T47D (cell line): ENCODE measurements around the gene SERPINF2.
"Not testable (repeated sequence)": the region's sequence is repeated elsewhere in the genome, so short reads cannot be mapped to it uniquely, and the experiment has no call there.

Source experiments
- DNase-seq, 2 experiments: peaks; one replicate each; pipeline versions ENCODE4 v3.0.0 to v3.0.0-alpha.2; 2011 to 2012; ENCODE audit warnings: low read depth in 1 of 2, low spot score in 1 of 2
- JUND ChIP-seq: IDR thresholded peaks from 2 replicates; pipeline ENCODE4 v1.6.1; 2012; ENCODE audit warnings: low read depth
- in situ Hi-C: cut with HindIII; loops from 2 replicates; pipeline ENCODE4 v1.10.0; 2016; ENCODE audit warnings: low sequenced_read_pairs, low pct_unique_long_range_greater_than_20kb

Gene SERPINF2

DNA sequence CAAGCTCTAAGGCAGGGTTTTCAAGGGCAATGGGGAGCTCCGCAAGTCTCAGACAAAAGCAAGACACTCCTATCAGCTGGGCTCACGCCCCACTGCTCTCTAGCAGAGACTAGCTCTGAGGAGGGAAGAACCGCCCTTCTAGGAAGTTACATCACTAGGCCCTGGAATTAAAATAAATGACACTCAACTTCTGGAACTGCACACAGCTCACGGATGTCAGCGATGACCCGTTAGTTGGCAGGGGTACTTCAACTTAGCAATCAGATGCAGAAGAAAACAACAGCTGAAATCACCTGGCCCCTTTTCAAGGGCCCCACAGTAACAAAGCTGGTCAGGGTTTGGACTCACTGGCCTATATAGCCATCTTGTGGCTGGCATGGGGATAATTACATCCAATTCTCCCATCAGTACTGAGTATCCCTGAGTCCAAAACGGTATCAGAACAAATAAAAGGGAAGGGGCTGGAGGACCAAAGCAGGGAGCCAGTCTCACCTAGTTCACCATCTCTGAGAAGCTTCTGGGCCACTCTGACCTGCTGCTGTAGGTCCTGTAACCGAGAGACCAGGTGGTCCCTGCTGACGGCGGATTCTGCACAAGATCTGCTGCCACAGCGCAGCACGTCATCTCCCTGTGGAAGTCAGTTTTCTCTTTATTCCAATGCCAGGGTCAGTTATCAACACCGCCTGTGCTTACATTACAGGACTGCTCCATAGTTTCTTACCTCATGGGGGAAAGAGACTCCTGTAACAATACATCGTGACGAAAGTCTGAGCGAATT, 41.4 kb downstream of the SERPINF2 start:
- in situ Hi-C loops: no loop called here
- peak; percentile 52 to 66 for DNase-seq
- no peak for TF ChIP-seq JUND

DNA sequence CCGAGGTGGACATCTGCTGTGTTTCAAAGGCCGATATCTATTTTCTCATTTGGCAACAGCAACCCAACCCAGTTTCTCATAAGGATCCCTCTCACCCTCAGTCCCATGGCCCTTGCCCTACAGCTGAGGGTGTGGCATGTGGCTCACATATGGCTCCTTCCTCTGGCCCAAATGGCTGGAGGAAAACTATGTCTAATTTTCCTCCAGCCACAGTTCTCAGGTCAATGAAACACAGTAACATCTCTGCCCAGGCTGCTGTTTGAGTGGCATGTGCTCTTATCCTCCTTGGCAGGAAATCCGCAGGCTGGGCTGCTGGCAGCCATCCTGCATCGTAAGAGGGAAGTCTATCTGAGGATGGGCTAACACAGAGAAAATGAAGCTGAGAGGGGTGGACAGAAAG, 43.3 kb downstream of the SERPINF2 start:
- in situ Hi-C loops: no loop called here
- no peak for TF ChIP-seq JUND
- no peak for DNase-seq

DNA sequence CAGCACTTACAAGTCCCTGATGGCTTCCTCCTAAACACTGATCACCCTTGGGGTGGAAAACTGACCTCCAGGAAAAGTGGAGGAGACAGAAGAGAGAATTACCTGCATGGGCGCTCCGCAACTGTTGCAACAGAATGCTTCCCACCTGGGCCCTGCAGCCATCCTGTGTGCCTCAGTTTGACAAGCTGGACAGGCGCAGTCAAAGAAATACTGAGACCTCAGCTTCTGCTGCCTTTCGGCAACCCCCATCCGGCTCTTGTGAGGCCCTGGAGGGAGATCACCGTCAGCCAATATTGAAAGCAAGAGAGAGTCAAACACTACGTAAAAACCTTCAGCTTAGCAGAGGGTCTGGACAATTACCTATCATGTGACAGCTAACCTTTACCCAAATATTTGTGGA, 44.0 kb downstream of the SERPINF2 start:
- in situ Hi-C loops: no loop called here
- no peak for TF ChIP-seq JUND
- no peak for DNase-seq

DNA sequence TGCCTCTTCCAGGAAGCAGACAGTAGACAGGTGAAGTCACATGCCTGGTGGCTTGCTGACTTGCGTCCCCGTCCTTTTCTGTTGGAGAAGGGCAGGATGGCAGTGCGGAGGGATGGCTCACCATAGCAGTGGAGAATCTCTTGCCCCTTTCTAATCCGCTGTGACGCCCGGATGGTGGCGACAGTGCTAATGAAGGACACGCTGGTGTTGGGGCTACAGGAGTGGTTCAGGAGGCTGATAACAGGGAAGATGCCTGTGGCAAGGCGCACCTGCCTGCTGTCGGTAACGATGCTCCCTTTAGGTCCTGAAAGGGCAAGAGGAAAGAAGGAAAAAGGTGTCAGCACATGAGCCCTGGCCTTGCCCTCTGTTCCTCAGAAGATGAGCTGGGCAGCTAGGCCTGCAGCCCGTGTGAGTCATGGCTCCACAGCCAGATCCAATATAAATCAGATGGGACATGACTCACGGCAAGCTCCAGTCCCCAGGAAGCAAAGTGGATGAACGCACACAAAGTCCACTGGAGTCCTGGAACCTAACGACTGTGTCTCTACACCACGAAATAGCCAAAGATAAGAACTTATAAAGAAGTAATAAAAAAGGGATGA, 44.7 kb downstream of the SERPINF2 start:
- no peak for TF ChIP-seq JUND
- DNase-seq: no peak
- in situ Hi-C loops: no loop called here

DNA sequence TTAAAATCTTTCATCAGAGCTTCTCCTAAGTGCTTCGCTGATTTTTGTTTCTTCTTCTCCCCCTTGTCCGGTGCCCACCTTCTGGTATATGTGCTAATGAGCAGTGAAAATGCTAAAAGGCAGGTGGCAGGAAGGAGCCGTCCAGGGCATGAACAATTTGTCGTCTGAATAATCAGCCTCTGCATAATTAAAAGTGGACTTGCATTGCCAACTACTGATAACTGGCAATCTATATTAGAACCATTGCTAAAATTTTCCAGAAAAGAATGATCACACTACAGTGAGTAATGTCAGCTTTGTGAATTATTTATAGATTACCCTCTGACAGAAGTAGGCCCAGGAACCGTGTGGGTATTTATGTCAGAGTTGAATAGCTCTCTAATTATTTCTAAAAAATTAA, 47.3 kb downstream of the SERPINF2 start:
- no peak for DNase-seq
- no peak for TF ChIP-seq JUND
- in situ Hi-C loops: no loop called here

DNA sequence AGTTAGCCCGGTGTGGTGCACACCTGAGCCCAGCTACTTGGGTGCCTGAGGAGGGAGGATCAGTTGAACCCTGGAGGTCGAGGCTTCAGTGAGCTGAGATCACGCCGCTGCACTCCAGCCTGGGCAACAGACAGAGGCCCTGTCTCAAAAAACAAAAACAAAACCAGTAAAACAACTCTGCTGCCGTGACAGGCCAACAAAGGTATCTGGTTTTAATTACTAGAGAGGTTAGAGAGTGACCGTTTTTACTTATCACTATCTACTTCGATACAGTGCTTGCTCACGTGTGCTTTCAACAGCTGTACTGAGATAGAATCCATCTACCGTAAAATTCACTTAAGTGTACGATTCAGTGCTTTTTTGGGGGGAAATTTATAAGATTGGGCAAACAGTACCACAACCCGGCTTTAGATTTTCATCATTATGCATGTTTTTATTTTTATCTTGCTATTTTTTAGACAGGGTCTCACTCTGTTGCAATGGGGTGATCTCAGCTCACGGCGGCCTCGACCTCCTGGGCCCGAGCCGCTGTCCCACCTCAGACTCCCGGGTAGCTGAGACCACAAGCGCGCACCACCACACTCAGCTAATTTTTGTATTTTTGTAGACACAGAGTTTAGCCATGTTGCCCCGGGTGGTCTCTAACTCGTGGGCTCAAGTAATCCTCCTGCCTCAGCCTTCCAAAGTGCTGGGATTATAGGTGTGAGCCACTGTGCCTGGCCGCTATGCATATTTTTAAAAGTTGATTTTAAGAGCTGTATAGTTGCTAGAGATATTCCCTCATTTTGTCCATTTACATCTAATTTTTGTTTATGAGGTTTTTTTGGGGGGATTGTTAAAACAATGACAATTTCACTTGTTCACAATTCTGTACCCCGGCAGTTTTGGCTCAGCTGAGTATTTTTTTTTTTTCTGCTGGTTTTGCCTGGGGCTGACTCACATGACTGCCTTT, 50.1 kb downstream of the SERPINF2 start:
- DNase-seq: no peak
- no peak for TF ChIP-seq JUND
- in situ Hi-C loops: no loop called here

DNA sequence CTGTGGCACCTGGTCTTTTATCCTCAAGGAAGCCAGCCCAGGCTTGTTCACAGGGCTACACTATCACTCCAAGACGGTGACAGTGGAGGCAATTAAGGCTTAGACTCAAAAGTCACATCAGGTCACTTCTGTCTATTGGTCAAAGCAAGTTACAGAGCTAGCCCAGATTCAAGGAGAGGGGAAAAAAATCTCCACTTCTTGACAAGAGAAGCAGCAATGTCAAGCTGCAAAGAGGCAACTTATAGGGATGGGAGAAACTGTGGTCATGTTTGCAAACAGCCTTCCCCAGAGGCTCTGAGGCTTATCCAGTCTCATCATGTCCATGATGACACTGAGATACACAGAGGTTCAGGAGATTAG, 50.8 kb downstream of the SERPINF2 start:
- in situ Hi-C loops: no loop called here
- peak in 1 of 2 experiments; percentile 28 for DNase-seq
- TF ChIP-seq JUND: no peak

DNA sequence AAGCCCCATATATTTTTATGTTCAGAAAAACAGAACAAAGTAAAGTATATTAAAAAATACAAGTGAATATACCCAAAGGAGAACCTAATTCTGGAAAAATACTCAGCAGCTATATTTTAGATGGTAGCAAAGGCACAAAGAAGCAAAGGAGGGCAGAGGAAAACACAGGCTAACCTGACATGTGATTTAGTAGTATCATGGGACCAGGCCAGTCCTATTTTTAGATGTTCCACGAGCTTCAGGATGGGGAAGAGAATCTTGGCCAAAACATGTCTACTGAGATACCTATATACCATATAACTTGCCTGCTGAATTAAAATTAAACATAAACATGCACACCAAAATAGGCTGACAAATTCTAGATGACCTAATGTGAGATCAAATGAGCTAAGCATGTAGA, 54.1 kb downstream of the SERPINF2 start:
- in situ Hi-C loops: no loop called here
- DNase-seq: no peak
- no peak for TF ChIP-seq JUND

DNA sequence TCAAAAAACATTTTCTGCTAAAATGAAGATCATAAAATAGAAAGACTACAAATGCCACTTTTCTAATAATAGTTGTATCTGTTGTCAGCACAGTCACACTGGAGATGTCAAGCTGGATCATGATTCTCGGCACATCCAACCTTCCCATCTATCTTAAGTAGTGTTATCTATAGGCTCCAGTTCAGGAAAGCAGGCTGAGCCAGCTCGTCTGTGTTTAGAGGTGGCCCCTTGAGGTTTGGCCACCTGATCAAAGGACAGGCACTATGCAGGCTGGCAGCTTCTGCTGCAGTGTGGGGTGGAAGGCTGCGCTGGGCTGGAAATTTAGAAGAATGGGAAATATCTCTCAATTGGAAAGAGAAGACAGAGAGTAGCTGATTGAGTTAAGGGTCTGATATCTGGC, 54.7 kb downstream of the SERPINF2 start:
- DNase-seq: no peak
- TF ChIP-seq JUND: no peak
- in situ Hi-C loops: no loop called here

DNA sequence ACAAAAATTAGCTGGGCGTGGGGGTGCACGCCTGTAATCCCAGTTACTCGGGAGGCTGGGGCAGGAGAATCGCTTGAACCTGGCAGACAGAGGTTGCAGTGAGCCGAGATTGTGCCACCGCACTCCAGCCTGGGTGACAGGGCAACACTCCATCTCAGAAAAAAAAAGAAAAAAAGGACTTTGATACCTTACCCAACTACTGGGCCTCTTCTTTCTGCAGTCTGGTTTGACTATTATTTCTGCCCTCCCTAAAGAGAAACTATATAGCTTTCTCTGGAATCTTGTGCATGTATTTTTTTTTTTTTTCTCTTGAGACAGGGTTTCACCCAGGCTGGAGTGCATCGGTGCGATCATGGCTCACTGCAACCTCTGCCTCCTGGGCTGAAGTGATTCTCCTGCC, 55.2 kb downstream of the SERPINF2 start:
- DNase-seq, in situ Hi-C loops: not testable (repeated sequence)

DNA sequence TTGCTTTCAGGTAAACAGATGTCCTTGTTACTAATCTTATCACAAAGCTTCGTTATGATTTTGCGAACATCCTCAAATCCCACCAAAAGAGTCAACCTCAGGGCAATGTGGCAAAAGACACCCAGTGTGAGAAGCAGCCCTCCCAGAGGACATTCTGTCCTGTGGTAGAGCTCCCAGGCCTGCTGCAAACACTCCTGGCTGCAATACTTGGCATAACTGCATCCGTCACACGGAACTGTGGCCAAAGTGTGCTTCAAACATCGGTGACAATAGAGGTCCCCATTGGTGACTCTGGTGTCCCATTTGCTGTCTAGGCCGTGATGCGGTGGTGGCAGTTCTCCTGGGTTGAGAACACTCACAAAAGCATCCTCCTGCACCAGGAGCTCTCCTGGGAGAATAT, 57.6 kb downstream of the SERPINF2 start:
- DNase-seq: no peak
- in situ Hi-C loops: no loop called here
- no peak for TF ChIP-seq JUND

DNA sequence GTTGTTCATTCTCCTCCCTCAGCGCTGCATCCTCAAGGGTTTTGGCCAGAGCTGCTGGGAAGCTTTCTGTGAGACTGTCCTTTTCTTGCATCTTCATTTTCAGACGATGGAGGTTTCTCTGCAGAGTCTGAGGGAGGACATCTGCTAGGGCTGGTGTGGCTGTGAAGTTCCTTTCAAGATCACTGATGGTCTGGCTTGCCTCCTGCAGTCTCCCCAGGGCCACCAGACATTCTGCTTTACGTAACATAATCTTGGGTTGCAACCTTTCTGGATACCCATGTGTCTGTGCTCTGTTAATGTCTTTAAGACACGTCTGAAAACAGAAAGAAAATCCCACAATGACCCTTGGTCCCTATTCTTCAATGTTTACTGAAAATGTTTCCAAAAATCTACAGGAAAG, 58.0 kb downstream of the SERPINF2 start:
- no peak for DNase-seq
- in situ Hi-C loops: no loop called here
- no peak for TF ChIP-seq JUND

DNA sequence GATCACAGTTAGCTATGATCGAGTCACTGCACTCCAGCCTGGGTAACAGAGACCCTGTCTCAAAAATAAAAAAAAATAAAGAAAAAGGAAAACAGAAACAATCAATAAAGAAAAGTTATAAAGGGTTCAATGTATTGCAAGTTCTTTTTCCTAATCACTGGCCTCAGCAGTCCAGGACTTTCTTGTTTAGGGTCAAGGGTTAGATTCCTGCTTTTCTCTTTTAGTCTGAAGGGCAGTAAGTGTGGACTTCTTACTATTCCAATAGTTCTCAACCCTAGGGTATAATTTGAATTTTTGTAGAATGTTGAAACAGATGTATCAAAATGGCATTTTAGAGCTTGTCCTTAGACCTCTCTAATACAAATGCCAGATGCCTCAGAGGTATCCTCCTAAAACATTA, 59.8 kb downstream of the SERPINF2 start:
- TF ChIP-seq JUND: no peak
- DNase-seq: no peak
- in situ Hi-C loops: no loop called here
